Hepatocyte (in vitro differentiated cells): ENCODE results near the gene CAMK2N2. TPM values are rescaled to one million over a fixed set of nuclear protein-coding genes. Genes with fewer than 3 reads are reported as not detected.

Experiments
- DNase-seq: peaks from one replicate; pipeline ENCODE4 v3.0.0-alpha.2; 2016; ENCODE audit warnings: low spot score
- H2AFZ ChIP-seq: fragments of 200-600 bp; sonication (generic); 2 replicates; pipeline ENCODE4 v1.6.0; 2016; ENCODE audit warnings: antibody characterized with exemption, mild to moderate bottlenecking
- H3K27ac ChIP-seq: fragments of 200-600 bp; sonication (generic); 2 replicates; pipeline ENCODE4 v1.5.1; 2016; ENCODE audit warnings: mild to moderate bottlenecking
- H3K27me3 ChIP-seq: fragments of 200-600 bp; sonication (generic); 2 replicates; pipeline ENCODE4 v1.6.1; 2016
- H3K36me3 ChIP-seq: fragments of 200-600 bp; sonication (generic); replicated peaks from 2 replicates; pipeline ENCODE4 v1.5.1; 2016; ENCODE audit warnings: low read depth; ENCODE audit not compliant: insufficient read depth
- H3K4me1 ChIP-seq: fragments of 200-600 bp; sonication (generic); 2 replicates; pipeline ENCODE4 v1.5.1; 2016; ENCODE audit warnings: mild to moderate bottlenecking, moderate library complexity; ENCODE audit not compliant: insufficient read depth
- H3K4me2 ChIP-seq: fragments of 200-600 bp; sonication (generic); 2 replicates; pipeline ENCODE4 v1.6.0; 2016
- H3K4me3 ChIP-seq: fragments of 200-600 bp; sonication (generic); 2 replicates; pipeline ENCODE4 v1.5.1; 2016; ENCODE audit warnings: mild to moderate bottlenecking
- H3K79me2 ChIP-seq: fragments of 200-600 bp; sonication (generic); 2 replicates; pipeline ENCODE4 v1.6.0; 2017; ENCODE audit warnings: mild to moderate bottlenecking
- H3K9me2 ChIP-seq: fragments of 200-600 bp; sonication (generic); replicated peaks from 2 replicates; pipeline ENCODE4 v1.6.0; 2017; ENCODE audit warnings: mild to moderate bottlenecking; ENCODE audit not compliant: insufficient read depth
- H3K9me3 ChIP-seq: fragments of 200-600 bp; sonication (generic); 2 replicates; pipeline ENCODE4 v1.5.1; 2016; ENCODE audit warnings: low read depth, mild to moderate bottlenecking
- H4K20me1 ChIP-seq: fragments of 200-600 bp; sonication (generic); 2 replicates; pipeline ENCODE4 v1.6.0; 2016; ENCODE audit warnings: mild to moderate bottlenecking; ENCODE audit not compliant: insufficient read depth, poor library complexity, severe bottlenecking
- EZH2 ChIP-seq: fragments of 200-600 bp; sonication (generic); IDR thresholded peaks from 2 replicates; pipeline ENCODE4 v1.6.1; 2016; ENCODE audit warnings: antibody characterized with exemption, mild to moderate bottlenecking, borderline replicate concordance
- EZH2phosphoT487 ChIP-seq: fragments of 200-600 bp; sonication (generic); IDR thresholded peaks from one replicate; pipeline ENCODE4 v1.6.1; 2018; ENCODE audit warnings: antibody characterized with exemption, mild to moderate bottlenecking, low read depth, moderate library complexity; ENCODE audit not compliant: unreplicated experiment, severe bottlenecking
- WGBS: methylation state at CpG from one replicate; pipeline ENCODE4 v1.1.6; 2016; ENCODE audit warnings: low lambda C conversion rate; ENCODE audit errors: missing lambda C conversion rate; 5-methylcytosine and 5-hydroxymethylcytosine counted together
- polyA plus RNA-seq: library from polyadenylated mRNA; unstranded; fragments of >200 nt; fragmentation: Nextera tagmentation; extraction: Ambion mirVana; gene quantifications from 2 replicates; pipeline ENCODE4 v1.2.1, GENCODE V29; 2016
- total RNA-seq: library from RNA; depleted of rRNA; stranded (reverse); fragments of >200 nt; gene quantifications from 2 replicates; pipeline ENCODE4 v1.2.3, GENCODE V29; 2014
- TF ChIP-seq, protein P1 (sequence below): fragments of 200-600 bp; sonication (generic); IDR thresholded peaks from 2 replicates; pipeline ENCODE4 v1.5.1; 2016; ENCODE audit warnings: antibody characterized with exemption, mild to moderate bottlenecking; ENCODE audit not compliant: poor library complexity

The CAMK2N2 gene
- total and polyA plus RNA-seq, 2 experiments from 2014 or later: 0.11 TPM; not detected in 1

GRCh38 chr3:184299488-184300377 lies 38.4 kb upstream of the CAMK2N2 start:
- H3K9me3 ChIP-seq: no peaks in the 10 kb centered on the region
- no peaks in the 10 kb centered on the region for H3K36me3 ChIP-seq
- H3K27me3 ChIP-seq: no peaks in the 10 kb centered on the region
- H2AFZ ChIP-seq: peak overlapping the region; percentile 22
- no peaks in the 10 kb centered on the region for H4K20me1 ChIP-seq
- H3K4me1 ChIP-seq: peaks cover 8% of the 10 kb centered on the region
- H3K4me3 ChIP-seq: peak overlapping the region; percentile 84
- H3K79me2 ChIP-seq: peaks cover 33% of the 10 kb centered on the region
- peak overlapping the region; percentile 36 for H3K27ac ChIP-seq
- no peak for TF ChIP-seq EZH2
- TF ChIP-seq, protein P1, sequence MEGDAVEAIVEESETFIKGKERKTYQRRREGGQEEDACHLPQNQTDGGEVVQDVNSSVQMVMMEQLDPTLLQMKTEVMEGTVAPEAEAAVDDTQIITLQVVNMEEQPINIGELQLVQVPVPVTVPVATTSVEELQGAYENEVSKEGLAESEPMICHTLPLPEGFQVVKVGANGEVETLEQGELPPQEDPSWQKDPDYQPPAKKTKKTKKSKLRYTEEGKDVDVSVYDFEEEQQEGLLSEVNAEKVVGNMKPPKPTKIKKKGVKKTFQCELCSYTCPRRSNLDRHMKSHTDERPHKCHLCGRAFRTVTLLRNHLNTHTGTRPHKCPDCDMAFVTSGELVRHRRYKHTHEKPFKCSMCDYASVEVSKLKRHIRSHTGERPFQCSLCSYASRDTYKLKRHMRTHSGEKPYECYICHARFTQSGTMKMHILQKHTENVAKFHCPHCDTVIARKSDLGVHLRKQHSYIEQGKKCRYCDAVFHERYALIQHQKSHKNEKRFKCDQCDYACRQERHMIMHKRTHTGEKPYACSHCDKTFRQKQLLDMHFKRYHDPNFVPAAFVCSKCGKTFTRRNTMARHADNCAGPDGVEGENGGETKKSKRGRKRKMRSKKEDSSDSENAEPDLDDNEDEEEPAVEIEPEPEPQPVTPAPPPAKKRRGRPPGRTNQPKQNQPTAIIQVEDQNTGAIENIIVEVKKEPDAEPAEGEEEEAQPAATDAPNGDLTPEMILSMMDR: no peak
- peak; percentile 44 for DNase-seq
- WGBS: 24% methylated on average over 21 of the region's 29 CpGs
- H3K9me2 ChIP-seq: no peaks in the 10 kb centered on the region
- H3K4me2 ChIP-seq: peak overlapping the region; percentile 85

- WGBS: 1% methylated on average over 58 of the region's 78 CpGs
- Histone ChIP-seq H3K27ac (peak within 1 kb of the TSS; percentile 77), H3K27me3 (no peaks in the 10 kb centered on the region), H3K9me2 (no peaks in the 10 kb centered on the region), H3K9me3 (no peaks in the 10 kb centered on the region), H3K79me2 (peaks cover 33% of the 10 kb centered on the region), H2AFZ (peak within 1 kb of the TSS; percentile 70), H3K4me1 (peaks cover 8% of the 10 kb centered on the region), H3K4me3 (peak within 1 kb of the TSS; percentile 84), H3K36me3 (no peaks in the 10 kb centered on the region), H4K20me1 (no peaks in the 10 kb centered on the region), H3K4me2 (peak within 1 kb of the TSS; percentile 85)
- TF ChIP-seq EZH2phosphoT487 (no peak), EZH2 (no peak)
- TF ChIP-seq, protein P1: no peak
- peak; percentile 99 for DNase-seq
These were observed 37.6 kb upstream of the CAMK2N2 start, which contains the start of gene PSMD2 for GRCh38 chr3:184298759-184299487. PSMD2 (plus strand) TSS chr3:184299241; CDS start chr3:184299267, 26 bp downstream.

DNA sequence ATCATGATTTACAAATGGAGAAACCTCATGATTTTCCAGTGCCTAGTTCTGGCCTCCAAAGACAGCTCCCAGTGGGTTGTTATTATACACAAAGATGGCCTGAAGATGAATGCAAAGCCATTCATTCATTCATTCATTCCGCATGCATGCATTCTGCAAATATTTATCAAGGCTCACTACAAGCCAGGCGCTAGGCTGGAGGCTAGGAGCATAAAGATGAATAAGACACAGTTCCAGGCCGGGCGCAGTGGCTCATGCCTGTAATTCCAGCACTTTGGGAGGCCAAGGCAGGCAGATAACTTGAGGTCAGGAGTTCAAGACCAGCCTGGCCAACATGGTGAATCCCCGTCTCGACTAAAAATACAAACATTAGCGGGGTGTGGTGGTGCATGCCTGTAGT lies 35.3 kb upstream of the CAMK2N2 start:
- H3K9me2 ChIP-seq: no peaks in the 10 kb centered on the region
- TF ChIP-seq, protein P1: no peak
- TF ChIP-seq EZH2phosphoT487 (no peak), EZH2 (no peak)
- H3K9me3 ChIP-seq: no peaks in the 10 kb centered on the region
- H2AFZ ChIP-seq: no peak overlapping the region
- no peak overlapping the region for H3K4me3 ChIP-seq
- 77% methylated on average over 7 of the region's 7 CpGs for WGBS
- no peak overlapping the region for H3K27ac ChIP-seq
- H3K79me2 ChIP-seq: peaks cover 24% of the 10 kb centered on the region
- H3K4me2 ChIP-seq: no peak overlapping the region
- no peaks in the 10 kb centered on the region for H3K36me3 ChIP-seq
- DNase-seq: no peak
- no peaks in the 10 kb centered on the region for H4K20me1 ChIP-seq
- no peaks in the 10 kb centered on the region for H3K27me3 ChIP-seq
- peaks cover 8% of the 10 kb centered on the region for H3K4me1 ChIP-seq
